ENCODE measurements around the gene ATP10A. TPM values are rescaled to one million over a fixed set of nuclear protein-coding genes. Genes with fewer than 3 reads are reported as not detected.

ATP10A gene
- total RNA-seq, 1 donor from 2014 or later: 0.22 TPM

DNA sequence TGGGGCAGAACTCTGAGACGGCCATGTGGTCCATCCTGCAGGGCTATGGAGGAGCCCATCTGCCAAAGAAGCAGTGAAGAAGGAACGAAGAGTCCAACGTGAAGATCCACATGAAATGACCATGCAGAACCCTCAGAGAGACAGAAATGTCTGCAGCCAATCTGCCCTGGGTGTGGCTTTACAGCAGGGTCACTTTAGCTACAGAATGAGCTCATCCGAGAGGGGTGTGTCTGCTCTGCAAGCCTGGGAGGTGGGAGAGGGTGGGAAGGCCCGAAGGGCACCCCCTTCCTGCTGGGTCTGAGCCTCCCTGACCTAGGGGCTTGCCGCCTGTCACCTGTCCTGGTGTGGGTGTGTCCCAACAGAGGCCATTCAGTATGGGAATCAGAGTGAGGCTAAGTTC, 176.3 kb downstream of the ATP10A start:
- TF ChIP-seq, protein P1, sequence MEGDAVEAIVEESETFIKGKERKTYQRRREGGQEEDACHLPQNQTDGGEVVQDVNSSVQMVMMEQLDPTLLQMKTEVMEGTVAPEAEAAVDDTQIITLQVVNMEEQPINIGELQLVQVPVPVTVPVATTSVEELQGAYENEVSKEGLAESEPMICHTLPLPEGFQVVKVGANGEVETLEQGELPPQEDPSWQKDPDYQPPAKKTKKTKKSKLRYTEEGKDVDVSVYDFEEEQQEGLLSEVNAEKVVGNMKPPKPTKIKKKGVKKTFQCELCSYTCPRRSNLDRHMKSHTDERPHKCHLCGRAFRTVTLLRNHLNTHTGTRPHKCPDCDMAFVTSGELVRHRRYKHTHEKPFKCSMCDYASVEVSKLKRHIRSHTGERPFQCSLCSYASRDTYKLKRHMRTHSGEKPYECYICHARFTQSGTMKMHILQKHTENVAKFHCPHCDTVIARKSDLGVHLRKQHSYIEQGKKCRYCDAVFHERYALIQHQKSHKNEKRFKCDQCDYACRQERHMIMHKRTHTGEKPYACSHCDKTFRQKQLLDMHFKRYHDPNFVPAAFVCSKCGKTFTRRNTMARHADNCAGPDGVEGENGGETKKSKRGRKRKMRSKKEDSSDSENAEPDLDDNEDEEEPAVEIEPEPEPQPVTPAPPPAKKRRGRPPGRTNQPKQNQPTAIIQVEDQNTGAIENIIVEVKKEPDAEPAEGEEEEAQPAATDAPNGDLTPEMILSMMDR (IDR thresholded peaks at IDR 0.05; ENCODE audit: unreplicated experiment): no peak
- Mint-ChIP-seq H3K36me3 (no peaks in the 10 kb centered on the region), H3K27me3 (ENCODE audit: low read depth) (peaks cover 2% of the 10 kb centered on the region), H3K27ac (no peak overlapping the region), H3K4me1 (peaks cover 12% of the 10 kb centered on the region), H3K4me3 (no peak overlapping the region), H3K9me3 (no peaks in the 10 kb centered on the region)
- DNase-seq (ENCODE audit: low spot score in 2 of 2, unreplicated experiment in 2 of 2): no peak

DNA sequence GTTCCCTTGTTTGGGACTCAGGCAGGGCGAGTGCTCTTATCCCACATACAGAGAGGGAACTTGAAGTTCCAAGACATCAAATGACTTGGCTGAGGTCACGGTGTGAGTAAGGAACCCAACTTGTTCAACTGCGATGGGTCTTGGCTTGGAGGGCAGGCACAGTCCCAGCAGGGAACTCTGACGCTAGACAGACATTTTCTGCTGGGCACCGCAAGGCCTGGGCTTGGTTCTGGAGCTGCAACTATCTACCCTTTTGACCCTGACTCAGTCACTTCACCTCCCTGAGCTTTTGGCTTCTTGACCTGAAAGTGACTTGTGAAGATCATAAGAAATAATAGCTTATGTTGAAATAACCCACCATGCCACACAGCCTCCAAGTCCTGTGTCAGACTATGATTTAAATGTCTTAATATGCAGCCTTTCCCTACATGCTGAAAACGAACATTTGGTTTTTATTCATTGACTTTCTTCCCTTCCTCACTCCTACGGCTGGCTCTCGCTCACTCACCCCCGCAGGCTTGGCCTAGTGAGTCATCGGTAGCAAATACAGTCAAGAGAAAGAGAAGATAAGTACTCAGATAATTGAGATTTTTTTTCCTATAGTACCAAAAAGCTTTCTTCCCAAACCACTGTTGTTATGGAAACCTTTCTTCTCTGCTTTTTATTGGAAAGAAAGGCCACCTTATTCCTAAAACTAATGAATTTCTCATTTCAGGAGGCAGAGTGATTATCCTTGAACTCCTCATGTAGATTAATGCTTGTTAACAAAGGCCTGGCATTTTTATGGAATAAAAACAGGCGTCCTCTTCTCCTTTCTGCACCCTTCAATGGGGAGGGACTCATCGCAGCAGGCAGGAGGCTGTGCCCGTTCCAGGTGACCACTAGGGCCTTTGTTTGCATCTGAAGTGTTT, 178.4 kb downstream of the ATP10A start:
- Mint-ChIP-seq H3K4me3 (no peak overlapping the region), H3K9me3 (no peaks in the 10 kb centered on the region), H3K36me3 (no peaks in the 10 kb centered on the region), H3K27me3 (ENCODE audit: low read depth) (peaks cover 2% of the 10 kb centered on the region), H3K27ac (peak overlapping the region; percentile 66), H3K4me1 (peaks cover 12% of the 10 kb centered on the region)
- DNase-seq (ENCODE audit: low spot score in 2 of 2, unreplicated experiment in 2 of 2): no peak
- TF ChIP-seq, protein P1 (IDR thresholded peaks at IDR 0.05; ENCODE audit: unreplicated experiment): no peak

DNA sequence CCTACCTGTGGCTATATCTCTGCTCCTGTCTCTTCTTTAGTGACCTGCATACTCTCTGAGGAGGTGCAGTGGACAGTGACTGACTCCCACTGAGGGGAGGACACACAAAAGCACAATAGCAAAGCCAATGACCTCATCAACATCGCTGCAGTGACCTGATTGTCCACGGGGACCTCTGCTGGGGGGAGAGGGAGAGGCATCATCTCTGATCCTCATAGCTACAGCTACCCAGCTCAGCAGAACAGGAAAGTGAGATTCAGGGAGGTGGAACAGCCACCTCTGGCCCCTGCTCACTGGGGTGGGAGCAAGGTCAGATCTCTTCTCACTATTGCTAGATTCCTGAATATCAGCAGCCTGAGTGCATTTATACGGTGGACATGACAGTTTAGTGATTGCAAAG, 179.2 kb downstream of the ATP10A start:
- TF ChIP-seq, protein P1 (IDR thresholded peaks at IDR 0.05; ENCODE audit: unreplicated experiment): no peak
- no peaks in the 10 kb centered on the region for H3K36me3 Mint-ChIP-seq
- H3K27ac Mint-ChIP-seq: no peak overlapping the region
- H3K4me1 Mint-ChIP-seq: peaks cover 12% of the 10 kb centered on the region
- no peaks in the 10 kb centered on the region for H3K9me3 Mint-ChIP-seq
- no peak overlapping the region for H3K4me3 Mint-ChIP-seq
- DNase-seq (ENCODE audit: low spot score in 2 of 2, unreplicated experiment in 2 of 2): no peak
- peaks cover 2% of the 10 kb centered on the region for H3K27me3 Mint-ChIP-seq (ENCODE audit: low read depth)

DNA sequence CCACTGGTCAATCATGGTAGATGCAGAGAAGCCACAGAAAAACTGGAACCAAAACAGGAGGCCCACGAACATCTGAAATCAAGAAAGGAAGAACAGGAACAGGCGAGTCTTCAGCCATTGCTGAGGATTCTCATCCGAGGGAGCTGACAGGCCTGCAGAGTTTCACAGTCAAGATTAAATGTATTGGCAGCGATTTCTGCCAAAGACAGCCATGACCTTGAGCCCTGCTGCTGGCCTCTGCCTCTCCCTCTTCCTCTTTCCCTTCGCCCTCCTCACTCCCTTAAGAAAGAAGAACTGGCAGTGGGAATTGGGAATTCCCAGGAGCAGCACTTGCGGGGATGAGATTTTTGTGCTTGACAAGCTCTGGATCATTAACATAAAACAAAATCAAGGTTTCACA, 179.7 kb downstream of the ATP10A start:
- no peaks in the 10 kb centered on the region for H3K9me3 Mint-ChIP-seq
- no peak for DNase-seq (ENCODE audit: low spot score in 2 of 2, unreplicated experiment in 2 of 2)
- H3K27ac Mint-ChIP-seq: no peak overlapping the region
- peaks cover 2% of the 10 kb centered on the region for H3K27me3 Mint-ChIP-seq (ENCODE audit: low read depth)
- TF ChIP-seq, protein P1 (IDR thresholded peaks at IDR 0.05; ENCODE audit: unreplicated experiment): no peak
- no peaks in the 10 kb centered on the region for H3K36me3 Mint-ChIP-seq
- peaks cover 12% of the 10 kb centered on the region for H3K4me1 Mint-ChIP-seq
- no peak overlapping the region for H3K4me3 Mint-ChIP-seq

DNA sequence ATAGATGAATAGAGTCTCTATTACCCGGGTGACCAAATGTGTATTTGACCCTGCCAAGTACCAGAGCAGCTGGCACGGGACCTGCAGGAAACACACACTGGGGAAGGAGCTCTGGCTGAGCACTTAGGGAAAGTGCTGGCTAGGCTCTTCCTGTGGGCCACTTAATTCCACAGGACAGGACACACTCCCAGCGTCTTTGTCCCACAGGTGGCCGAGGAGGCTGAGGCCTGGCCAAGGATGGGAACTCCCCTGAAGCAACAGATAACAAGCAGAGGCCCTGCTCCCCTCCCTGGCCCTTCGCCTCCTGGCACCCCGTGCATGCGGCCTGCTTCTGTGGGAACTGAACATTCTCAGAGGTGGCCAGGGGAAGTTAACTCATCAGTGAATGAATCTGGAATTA, 180.8 kb downstream of the ATP10A start:
- Mint-ChIP-seq H3K27ac (no peak overlapping the region), H3K9me3 (no peaks in the 10 kb centered on the region), H3K36me3 (no peaks in the 10 kb centered on the region), H3K4me1 (peaks cover 12% of the 10 kb centered on the region), H3K27me3 (ENCODE audit: low read depth) (peaks cover 2% of the 10 kb centered on the region), H3K4me3 (no peak overlapping the region)
- TF ChIP-seq, protein P1 (IDR thresholded peaks at IDR 0.05; ENCODE audit: unreplicated experiment): no peak
- DNase-seq (ENCODE audit: low spot score in 2 of 2, unreplicated experiment in 2 of 2): no peak

Measured in mesothelial cell of epicardium (in vitro differentiated cells).